ENCODE measurements around the gene ENDOU.
A peak's percentile ranks its signal among the peaks of the same experiment; 100 is the strongest.

DNA sequence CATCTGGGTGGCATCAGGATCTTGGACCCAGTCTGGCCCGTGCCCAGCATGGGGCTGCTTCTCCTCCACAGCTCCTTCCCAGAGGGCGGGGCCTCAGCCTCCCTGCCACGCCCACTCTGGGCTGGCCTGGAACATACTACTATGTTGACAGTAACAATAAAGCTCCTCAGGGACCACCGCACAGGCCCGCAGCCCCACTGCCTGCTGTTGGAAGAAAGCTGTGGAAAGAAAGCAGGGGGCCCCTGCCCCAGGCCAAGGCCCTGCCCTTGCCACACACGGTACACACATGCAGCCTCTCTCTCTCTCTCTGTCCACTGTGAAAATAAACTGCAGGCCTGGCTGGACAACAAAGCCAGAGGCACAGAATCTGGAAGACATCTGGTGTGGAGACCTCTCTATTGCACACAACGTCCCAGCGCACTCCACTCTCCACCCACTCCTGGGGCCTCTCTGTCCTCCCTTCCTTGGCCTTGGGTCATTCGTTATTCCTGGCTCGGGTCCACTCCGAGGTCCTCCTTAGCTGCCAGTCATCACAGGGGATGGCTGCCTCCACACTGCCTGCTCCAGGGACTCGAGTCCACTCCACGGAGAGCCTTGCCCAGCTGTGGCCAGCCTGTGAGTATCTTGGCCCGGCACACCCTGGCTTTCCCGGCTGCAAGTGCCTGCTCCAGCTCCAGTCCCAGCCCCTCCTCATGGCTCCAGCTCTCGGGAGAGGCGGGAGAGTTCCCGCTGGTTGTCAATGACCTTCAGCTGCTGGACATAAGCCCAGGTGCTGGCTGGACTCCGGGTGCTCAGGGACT, 11.8 kb upstream of the ENDOU start:
- TF ChIP-seq, protein P1, sequence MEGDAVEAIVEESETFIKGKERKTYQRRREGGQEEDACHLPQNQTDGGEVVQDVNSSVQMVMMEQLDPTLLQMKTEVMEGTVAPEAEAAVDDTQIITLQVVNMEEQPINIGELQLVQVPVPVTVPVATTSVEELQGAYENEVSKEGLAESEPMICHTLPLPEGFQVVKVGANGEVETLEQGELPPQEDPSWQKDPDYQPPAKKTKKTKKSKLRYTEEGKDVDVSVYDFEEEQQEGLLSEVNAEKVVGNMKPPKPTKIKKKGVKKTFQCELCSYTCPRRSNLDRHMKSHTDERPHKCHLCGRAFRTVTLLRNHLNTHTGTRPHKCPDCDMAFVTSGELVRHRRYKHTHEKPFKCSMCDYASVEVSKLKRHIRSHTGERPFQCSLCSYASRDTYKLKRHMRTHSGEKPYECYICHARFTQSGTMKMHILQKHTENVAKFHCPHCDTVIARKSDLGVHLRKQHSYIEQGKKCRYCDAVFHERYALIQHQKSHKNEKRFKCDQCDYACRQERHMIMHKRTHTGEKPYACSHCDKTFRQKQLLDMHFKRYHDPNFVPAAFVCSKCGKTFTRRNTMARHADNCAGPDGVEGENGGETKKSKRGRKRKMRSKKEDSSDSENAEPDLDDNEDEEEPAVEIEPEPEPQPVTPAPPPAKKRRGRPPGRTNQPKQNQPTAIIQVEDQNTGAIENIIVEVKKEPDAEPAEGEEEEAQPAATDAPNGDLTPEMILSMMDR (IDR thresholded peaks at IDR 0.05): no peak
- peak; percentile 34 to 73 for TF ChIP-seq POLR2AphosphoS5 (IDR thresholded peaks at IDR 0.05)

Data from upper lobe of left lung (tissue), 4 donors.